Uterus (tissue), 2 donors: Measurements from ENCODE around the gene NHEJ1.

Experiments used
- CTCF ChIP-seq, 4 experiments: fragments of 200-600 bp in 2 of 4; fragments of 450-650 bp in 2 of 4; sonication (generic) in 2 of 4; IDR thresholded peaks; one replicate each; pipeline ENCODE4 v1.5.1; 2016 to 2019; ENCODE audit warnings: antibody characterized with exemption in 4 of 4, mild to moderate bottlenecking in 2 of 4, moderate library complexity in 1 of 4
- POLR2A ChIP-seq, 2 donors: fragments of 450-650 bp; IDR thresholded peaks; one replicate each; pipeline ENCODE4 v1.6.1; 2016; ENCODE audit warnings: antibody characterized with exemption in 2 of 2, mild to moderate bottlenecking in 1 of 2, moderate library complexity in 1 of 2

- TF ChIP-seq CTCF (IDR thresholded peaks at IDR 0.05) (no peak), POLR2A (IDR thresholded peaks at IDR 0.05) (no peak)
These were observed 35.3 kb downstream of the NHEJ1 start for GRCh38 chr2:219125225-219125885.
